GM12891 (cell line): ENCODE measurements around the gene ARID4B.

ENCODE experiments used
- POLR2A ChIP-seq: IDR thresholded peaks from 2 replicates; pipeline ENCODE4 v1.6.1; 2011; ENCODE audit warnings: low read depth, low read length, control low read depth
- POLR2AphosphoS5 ChIP-seq: IDR thresholded peaks from 2 replicates; pipeline ENCODE4 v1.6.1; 2011; ENCODE audit warnings: low read depth, low read length, control low read depth
- TAF1 ChIP-seq: IDR thresholded peaks from 2 replicates; pipeline ENCODE4 v1.6.1; 2011; ENCODE audit warnings: low read depth, low read length, control low read depth

DNA sequence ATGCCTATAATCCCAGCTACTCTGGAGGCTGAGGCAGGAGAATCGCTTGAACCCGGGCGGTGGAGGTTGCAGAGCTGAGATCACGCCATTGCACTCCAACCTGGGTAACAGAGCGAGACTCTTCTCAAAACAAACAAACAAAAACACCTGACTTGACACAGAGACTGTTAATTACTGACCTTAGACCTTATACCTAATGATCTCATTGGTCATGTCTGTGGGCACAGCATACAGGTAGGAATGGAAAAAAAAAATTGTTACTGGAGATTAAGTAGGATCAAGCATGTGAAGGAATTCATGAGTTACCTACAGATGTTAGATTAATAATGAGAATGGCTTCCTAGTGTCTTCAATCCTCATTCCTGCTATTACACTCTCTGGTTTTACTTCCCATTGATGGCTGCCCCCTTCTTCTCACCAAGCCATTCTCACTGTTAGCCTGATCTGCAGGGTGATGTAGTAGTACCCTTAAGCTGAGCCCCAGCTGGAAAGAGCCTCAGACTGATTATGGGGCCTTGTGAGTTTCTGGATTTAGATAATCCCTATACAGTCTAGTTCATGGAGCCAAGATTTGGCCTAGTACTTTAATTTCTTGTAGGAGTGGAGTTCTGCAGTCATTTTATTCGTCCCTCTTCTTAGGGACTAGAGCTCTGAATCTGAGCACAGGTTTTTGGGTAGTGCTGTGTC lies 48.1 kb upstream of the ARID4B start:
- no peak for TF ChIP-seq TAF1
- TF ChIP-seq POLR2A, result no peak
- no peak for TF ChIP-seq POLR2AphosphoS5
